Thymus (tissue), 11 donors: Measurements from ENCODE around the gene TAP2. TPM values are rescaled to one million over a fixed set of nuclear protein-coding genes. Genes with fewer than 3 reads are reported as not detected.

Source experiments
- DNase-seq, 9 donors: peaks; one replicate each; pipeline ENCODE4 v3.0.0-alpha.2; 2013; ENCODE audit warnings: low spot score in 9 of 9, low read depth in 6 of 9, missing footprints in 1 of 9
- H3K27ac ChIP-seq, 2 donors: one replicate each; pipeline ENCODE4 v1.5.1; 2013; ENCODE audit warnings: control low read depth in 1 of 2, low read depth in 1 of 2, low read length in 1 of 2, mild to moderate bottlenecking in 1 of 2, moderate library complexity in 1 of 2
- H3K27me3 ChIP-seq, 2 donors: one replicate each; pipeline ENCODE4 v1.5.1; 2013; ENCODE audit warnings: low read length in 1 of 2; ENCODE audit not compliant: control insufficient read depth in 2 of 2, insufficient read depth in 1 of 2
- H3K36me3 ChIP-seq, 2 donors: one replicate each; pipeline ENCODE4 v1.5.1; 2013; ENCODE audit warnings: low read length in 1 of 2, mild to moderate bottlenecking in 1 of 2, moderate library complexity in 1 of 2; ENCODE audit not compliant: control insufficient read depth in 2 of 2, insufficient read depth in 2 of 2
- H3K4me1 ChIP-seq, 2 donors: one replicate each; pipeline ENCODE4 v1.5.1; 2013; ENCODE audit warnings: low read length in 2 of 2; ENCODE audit not compliant: control insufficient read depth in 2 of 2, insufficient read depth in 2 of 2
- H3K4me3 ChIP-seq, 2 donors: one replicate each; pipeline ENCODE4 v1.5.1; 2013; ENCODE audit warnings: low read length in 2 of 2, control low read depth in 1 of 2, mild to moderate bottlenecking in 1 of 2
- H3K9me3 ChIP-seq, 2 donors: one replicate each; pipeline ENCODE4 v1.5.1; 2013; ENCODE audit warnings: low read length in 1 of 2, mild to moderate bottlenecking in 1 of 2; ENCODE audit not compliant: control insufficient read depth in 2 of 2, insufficient read depth in 1 of 2
- WGBS: extraction: QIAGEN DNeasy Blood & Tissue Kit; methylation state at CpG from one replicate; pipeline ENCODE4 v1.1.7; 2013; 5-methylcytosine and 5-hydroxymethylcytosine counted together
- polyA plus RNA-seq: library from polyadenylated mRNA; stranded (reverse); fragments of 200-250 nt; gene quantifications from one replicate; pipeline ENCODE4 v1.2.3, GENCODE V29; 2013
- total RNA-seq: library from RNA; stranded (reverse); fragments of 120-200 nt; gene quantifications from one replicate; pipeline ENCODE4 v1.2.4, GENCODE V29; 2013
- donor health status: healthy.

TAP2 gene
- total and polyA plus RNA-seq, 2 donors, result 29.7 to 39.8 TPM

GRCh38 chr6:32830936-32831335, 7.6 kb downstream of the TAP2 start:
- Histone ChIP-seq H3K36me3 (peaks cover 57 to 86% of the 10 kb centered on the region in 2 donors), H3K27me3 (no peaks in the 10 kb centered on the region), H3K27ac (no peak overlapping the region), H3K4me3 (no peak overlapping the region), H3K9me3 (no peaks in the 10 kb centered on the region), H3K4me1 (peaks cover 0 to 9% of the 10 kb centered on the region in 2 donors)
- WGBS, result 87% methylated on average over 5 of the region's 5 CpGs
- DNase-seq, result no peak

DNA sequence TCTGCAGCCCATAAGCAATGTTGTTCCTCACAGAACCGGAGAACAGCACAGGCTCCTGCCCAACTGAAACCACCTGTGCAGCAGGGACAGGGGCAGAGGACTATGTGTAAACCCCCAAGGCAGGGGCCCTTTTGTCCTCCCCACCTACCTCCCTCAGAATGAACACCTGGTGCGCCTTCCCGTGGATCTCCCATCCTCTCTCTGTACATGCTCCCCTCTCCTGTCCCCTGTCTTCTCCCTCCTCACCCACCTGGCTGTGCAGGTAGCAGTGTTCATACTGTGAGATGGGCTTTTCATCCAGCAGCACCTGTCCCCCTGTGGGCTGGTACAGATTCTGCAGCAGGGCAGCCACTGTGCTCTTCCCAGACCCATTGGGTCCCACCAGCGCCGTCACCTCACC, 8.5 kb downstream of the TAP2 start:
- Histone ChIP-seq H3K36me3 (peaks cover 49 to 78% of the 10 kb centered on the region in 2 donors), H3K9me3 (no peaks in the 10 kb centered on the region), H3K27me3 (no peaks in the 10 kb centered on the region), H3K4me3 (no peak overlapping the region), H3K27ac (no peak overlapping the region), H3K4me1 (peaks cover 0 to 1% of the 10 kb centered on the region in 2 donors)
- no peak for DNase-seq
- WGBS, result 98% methylated on average over 5 of the region's 5 CpGs

- Histone ChIP-seq H3K27me3 (no peaks in the 10 kb centered on the region), H3K4me1 (no peaks in the 10 kb centered on the region), H3K9me3 (no peaks in the 10 kb centered on the region), H3K4me3 (no peak overlapping the region), H3K36me3 (peaks cover 47 to 73% of the 10 kb centered on the region in 2 donors), H3K27ac (no peak overlapping the region)
- no peak for DNase-seq
- WGBS, result 81% methylated on average over 7 of the region's 7 CpGs
Observed at GRCh38 chr6:32829495-32829894, 9.0 kb downstream of the TAP2 start.

DNA sequence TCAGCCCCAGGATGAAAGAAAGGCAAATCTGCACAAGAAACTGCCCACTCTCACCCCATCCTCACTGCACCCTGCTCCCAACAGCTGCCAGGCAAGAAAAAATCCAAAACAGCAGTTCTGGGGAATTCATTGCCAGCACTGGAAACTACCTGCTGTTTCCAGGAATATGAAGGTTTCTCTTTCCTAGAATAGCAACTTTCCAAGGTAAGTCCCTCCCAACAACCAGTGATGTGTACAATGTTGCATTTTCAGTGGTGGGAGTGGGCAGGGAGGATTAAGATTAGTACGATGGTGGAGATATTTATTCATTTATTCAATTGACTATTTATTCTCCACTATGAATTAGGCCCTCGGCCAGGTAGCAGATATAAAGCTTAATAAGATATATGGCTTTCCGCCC, 11.5 kb downstream of the TAP2 start:
- Histone ChIP-seq H3K27ac (peak overlapping the region; percentile 63 to 67), H3K36me3 (peaks cover 32 to 52% of the 10 kb centered on the region in 2 donors)
- 97% methylated on average over 3 of the region's 3 CpGs for WGBS

GRCh38 chr6:32825966-32826365, 12.6 kb downstream of the TAP2 start:
- DNase-seq, result peak in 1 of 9 donors; percentile 31
- no peaks in the 10 kb centered on the region for H3K4me1 ChIP-seq
- H3K27ac ChIP-seq, result peak overlapping the region in 1 of 2 donors; percentile 57
- H3K9me3 ChIP-seq, result no peaks in the 10 kb centered on the region
- H3K4me3 ChIP-seq, result no peak overlapping the region
- WGBS, result 94% methylated on average over 2 of the region's 2 CpGs
- no peaks in the 10 kb centered on the region for H3K27me3 ChIP-seq
- H3K36me3 ChIP-seq, result peaks cover 28 to 43% of the 10 kb centered on the region in 2 donors

More for the DNA sequence above, 11.5 kb downstream of the TAP2 start:
- H3K27me3 ChIP-seq, result no peaks in the 10 kb centered on the region
- peak in 1 of 9 donors; percentile 21 for DNase-seq
- H3K9me3 ChIP-seq, result no peaks in the 10 kb centered on the region
- no peak overlapping the region for H3K4me3 ChIP-seq
- no peaks in the 10 kb centered on the region for H3K4me1 ChIP-seq

DNA sequence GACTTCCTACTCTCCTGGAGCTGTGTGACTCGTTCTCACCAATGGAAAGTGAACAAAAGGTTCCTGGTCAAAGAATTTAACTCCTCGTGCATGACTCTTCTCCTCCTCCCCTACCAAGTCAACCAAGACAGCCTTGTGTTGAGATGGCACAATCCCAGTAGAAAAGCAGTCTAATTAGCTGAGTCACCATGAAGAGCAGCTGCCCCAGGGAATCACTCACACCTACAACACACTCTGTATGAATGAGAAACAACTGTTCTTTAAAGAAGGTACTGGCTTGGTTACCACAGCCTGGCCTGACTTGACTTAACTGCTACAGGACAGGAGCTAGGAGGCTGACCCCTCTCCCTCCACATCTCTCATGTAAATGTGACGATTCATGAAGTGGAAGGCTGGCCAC, 18.8 kb downstream of the TAP2 start:
- H3K4me3 ChIP-seq, result no peak overlapping the region
- no peak overlapping the region for H3K27ac ChIP-seq
- H3K27me3 ChIP-seq, result no peaks in the 10 kb centered on the region
- H3K36me3 ChIP-seq, result no peaks in the 10 kb centered on the region
- no peak for DNase-seq
- 98% methylated on average over 3 of the region's 3 CpGs for WGBS
- H3K4me1 ChIP-seq, result no peaks in the 10 kb centered on the region
- no peaks in the 10 kb centered on the region for H3K9me3 ChIP-seq

DNA sequence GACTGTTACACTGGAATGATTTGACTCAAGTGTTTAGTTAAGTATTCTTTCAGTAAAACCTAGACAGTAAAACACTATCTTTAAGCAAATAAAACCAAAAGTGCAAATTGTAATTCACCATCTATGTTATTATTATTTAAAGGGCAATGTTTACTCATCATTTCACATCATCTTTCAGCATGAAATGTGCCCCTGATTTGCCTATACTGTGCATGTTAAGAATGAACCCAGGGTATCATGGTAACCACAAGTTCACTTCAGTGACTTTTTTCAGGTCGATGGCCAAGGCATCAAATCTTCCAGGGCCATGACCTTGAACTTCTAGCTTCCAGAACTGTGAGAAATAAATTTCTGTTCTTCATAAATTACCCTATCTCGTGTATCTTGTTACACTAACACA, 19.7 kb downstream of the TAP2 start:
- Histone ChIP-seq H3K4me1 (no peaks in the 10 kb centered on the region), H3K4me3 (no peak overlapping the region), H3K9me3 (no peaks in the 10 kb centered on the region), H3K36me3 (no peaks in the 10 kb centered on the region), H3K27ac (no peak overlapping the region), H3K27me3 (no peaks in the 10 kb centered on the region)
- no peak for DNase-seq
- 93% methylated on average over 2 of the region's 2 CpGs for whole genome bisulfite sequencing

- H3K9me3 ChIP-seq, result no peaks in the 10 kb centered on the region
- H3K27me3 ChIP-seq, result no peaks in the 10 kb centered on the region
- H3K36me3 ChIP-seq, result no peaks in the 10 kb centered on the region
- peak within 1 kb of the TSS in 1 of 2 donors; percentile 9 for H3K4me3 ChIP-seq
- peak in 1 of 9 donors; percentile 55 for DNase-seq
- WGBS, result 88% methylated on average over 3 of the region's 3 CpGs
- H3K4me1 ChIP-seq, result no peaks in the 10 kb centered on the region
- H3K27ac ChIP-seq, result peak within 1 kb of the TSS; percentile 66 to 70
Observed at GRCh38 chr6:32816746-32817204, 21.8 kb downstream of the TAP2 start, which contains the start of gene HLA-DOB. Gene HLA-DOB (minus strand): TSS chr6:32817002. CDS start chr6:32816951, 51 bp downstream.

DNA sequence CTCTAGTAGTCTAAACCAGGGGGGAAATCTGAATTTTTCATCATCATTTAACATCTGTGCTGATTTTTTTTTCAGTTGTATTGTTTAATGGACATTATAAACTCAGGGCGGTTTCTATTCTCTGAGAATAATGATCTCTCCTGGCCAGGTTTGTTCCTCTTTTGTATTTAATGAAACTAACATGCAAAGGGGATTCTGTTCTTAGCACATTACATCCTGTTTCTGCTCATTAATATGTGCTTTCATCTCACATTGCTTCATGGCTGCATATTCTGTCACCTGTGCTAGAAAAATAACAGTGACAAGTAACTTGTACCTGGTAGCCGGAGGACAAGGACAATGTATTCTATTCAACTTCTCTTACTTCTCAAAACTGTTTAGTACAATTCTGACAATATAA, 22.5 kb downstream of the TAP2 start:
- peak overlapping the region in 1 of 2 donors; percentile 9 for H3K4me3 ChIP-seq
- no peaks in the 10 kb centered on the region for H3K27me3 ChIP-seq
- no peaks in the 10 kb centered on the region for H3K4me1 ChIP-seq
- H3K27ac ChIP-seq, result peak overlapping the region in 1 of 2 donors; percentile 70
- 64% methylated on average over 2 of the region's 2 CpGs for WGBS
- H3K9me3 ChIP-seq, result no peaks in the 10 kb centered on the region
- no peak for DNase-seq
- H3K36me3 ChIP-seq, result no peaks in the 10 kb centered on the region
